Natural killer cell (primary cell): Measurements from ENCODE around the gene NCDN. TPM values are rescaled to one million over a fixed set of nuclear protein-coding genes. Genes with fewer than 3 reads are reported as not detected.

Experiments used
- ATAC-seq, 3 donors: fragments of 150-1000 bp in 2 of 3; fragments of 200-7000 bp in 1 of 3; cut with Tn5 transposase; 1 replicate in 1 of 3; 2 replicates in 2 of 3; pipeline ENCODE4 v1.10.0; 2021; ENCODE audit warnings: mild to moderate bottlenecking in 2 of 3, moderate library complexity in 2 of 3
- DNase-seq, 2 donors: peaks; one replicate each; pipeline versions ENCODE4 v3.0.0 to v3.0.0-alpha.2; 2013 to 2021; ENCODE audit warnings: mixed read lengths in 1 of 2
- H3K27ac ChIP-seq: one replicate; pipeline ENCODE4 v1.5.1; 2013; ENCODE audit warnings: mild to moderate bottlenecking, low read length
- H3K27me3 ChIP-seq: one replicate; pipeline ENCODE4 v1.6.1; 2013; ENCODE audit warnings: low read length; ENCODE audit not compliant: control insufficient read depth, insufficient read depth
- H3K36me3 ChIP-seq: one replicate; pipeline ENCODE4 v1.6.1; 2013; ENCODE audit warnings: low read length; ENCODE audit not compliant: control insufficient read depth, insufficient read depth
- H3K4me1 ChIP-seq: one replicate; pipeline ENCODE4 v1.6.1; 2013; ENCODE audit warnings: low read length; ENCODE audit not compliant: control insufficient read depth, insufficient read depth
- H3K4me3 ChIP-seq: one replicate; pipeline ENCODE4 v1.5.1; 2013; ENCODE audit warnings: low read length
- H3K9me3 ChIP-seq: one replicate; pipeline ENCODE4 v1.6.1; 2013; ENCODE audit warnings: low read length; ENCODE audit not compliant: control insufficient read depth, insufficient read depth
- H3K27ac Mint-ChIP-seq, 2 donors: one replicate each; pipeline ENCODE4 v1.8.0; 2022; ENCODE audit warnings: mild to moderate bottlenecking in 2 of 2, mixed read lengths in 2 of 2, moderate library complexity in 1 of 2
- H3K27me3 Mint-ChIP-seq, 2 donors: one replicate each; pipeline ENCODE4 v1.8.0; 2022; ENCODE audit warnings: low read depth in 2 of 2, mixed read lengths in 2 of 2
- H3K36me3 Mint-ChIP-seq: one replicate; pipeline ENCODE4 v1.8.0; 2022; ENCODE audit warnings: mixed read lengths
- H3K4me1 Mint-ChIP-seq, 2 donors: one replicate each; pipeline ENCODE4 v1.8.0; 2022; ENCODE audit warnings: mixed read lengths in 2 of 2
- H3K4me3 Mint-ChIP-seq: one replicate; pipeline ENCODE4 v1.8.0; 2022; ENCODE audit warnings: mild to moderate bottlenecking, moderate library complexity, mixed read lengths
- H3K9me3 Mint-ChIP-seq, 2 donors: one replicate each; pipeline ENCODE4 v1.8.0; 2022; ENCODE audit warnings: mixed read lengths in 2 of 2
- WGBS: methylation state at CpG from one replicate; pipeline ENCODE4 v1.1.7; 2013; ENCODE audit warnings: missing lambda C conversion rate; ENCODE audit not compliant: insufficient coverage; 5-methylcytosine and 5-hydroxymethylcytosine counted together
- intact Hi-C: fragments of 100-400 bp; cut with micrococcal nuclease; formaldehyde crosslinking; loops from one replicate; pipeline ENCODE4 v1.14.2; 2022
- total RNA-seq, 4 donors: library from RNA; stranded (reverse); fragments of 120-200 nt in 1 of 4; gene quantifications; one replicate each; pipeline versions ENCODE4 v1.2.3 to v1.2.4, GENCODE V29; 2013 to 2022
- TF ChIP-seq, protein P1 (sequence below): fragments of 200-600 bp; IDR thresholded peaks from one replicate; pipeline ENCODE4 v1.8.0; 2022; ENCODE audit warnings: antibody characterized with exemption

NCDN gene
- total RNA-seq, 3 donors from 2014 or later (not counting 1 experiment from before 2014, with no cell fraction given), result 7.9 to 10.7 (median 9.9) TPM

GRCh38 chr1:35569936-35570335, 12.3 kb downstream of the NCDN start:
- DNase-seq (no peak), ATAC-seq (no peak)
- H3K4me3 Mint-ChIP-seq, result peak overlapping the region; percentile 49
- Histone ChIP-seq H3K36me3 (no peaks in the 10 kb centered on the region), H3K27me3 (no peaks in the 10 kb centered on the region), H3K4me1 (peaks cover 16% of the 10 kb centered on the region), H3K9me3 (no peaks in the 10 kb centered on the region), H3K4me3 (no peak overlapping the region), H3K27ac (no peak overlapping the region)
- TF ChIP-seq, protein P1, sequence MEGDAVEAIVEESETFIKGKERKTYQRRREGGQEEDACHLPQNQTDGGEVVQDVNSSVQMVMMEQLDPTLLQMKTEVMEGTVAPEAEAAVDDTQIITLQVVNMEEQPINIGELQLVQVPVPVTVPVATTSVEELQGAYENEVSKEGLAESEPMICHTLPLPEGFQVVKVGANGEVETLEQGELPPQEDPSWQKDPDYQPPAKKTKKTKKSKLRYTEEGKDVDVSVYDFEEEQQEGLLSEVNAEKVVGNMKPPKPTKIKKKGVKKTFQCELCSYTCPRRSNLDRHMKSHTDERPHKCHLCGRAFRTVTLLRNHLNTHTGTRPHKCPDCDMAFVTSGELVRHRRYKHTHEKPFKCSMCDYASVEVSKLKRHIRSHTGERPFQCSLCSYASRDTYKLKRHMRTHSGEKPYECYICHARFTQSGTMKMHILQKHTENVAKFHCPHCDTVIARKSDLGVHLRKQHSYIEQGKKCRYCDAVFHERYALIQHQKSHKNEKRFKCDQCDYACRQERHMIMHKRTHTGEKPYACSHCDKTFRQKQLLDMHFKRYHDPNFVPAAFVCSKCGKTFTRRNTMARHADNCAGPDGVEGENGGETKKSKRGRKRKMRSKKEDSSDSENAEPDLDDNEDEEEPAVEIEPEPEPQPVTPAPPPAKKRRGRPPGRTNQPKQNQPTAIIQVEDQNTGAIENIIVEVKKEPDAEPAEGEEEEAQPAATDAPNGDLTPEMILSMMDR, result no peak
- 78% methylated on average over 1 of the region's 1 CpG for WGBS
- H3K9me3 Mint-ChIP-seq, result no peaks in the 10 kb centered on the region
- H3K4me1 Mint-ChIP-seq, result peaks cover 27 to 52% of the 10 kb centered on the region in 2 donors
- H3K27me3 Mint-ChIP-seq, result no peaks in the 10 kb centered on the region
- intact Hi-C loops, result loop anchor here (1.0 to 5.0 kb wide), 3 partner anchors 72 to 157 kb away; partner anchors contain the start of gene PSMB2
- H3K27ac Mint-ChIP-seq, result no peak overlapping the region
- no peaks in the 10 kb centered on the region for H3K36me3 Mint-ChIP-seq

DNA sequence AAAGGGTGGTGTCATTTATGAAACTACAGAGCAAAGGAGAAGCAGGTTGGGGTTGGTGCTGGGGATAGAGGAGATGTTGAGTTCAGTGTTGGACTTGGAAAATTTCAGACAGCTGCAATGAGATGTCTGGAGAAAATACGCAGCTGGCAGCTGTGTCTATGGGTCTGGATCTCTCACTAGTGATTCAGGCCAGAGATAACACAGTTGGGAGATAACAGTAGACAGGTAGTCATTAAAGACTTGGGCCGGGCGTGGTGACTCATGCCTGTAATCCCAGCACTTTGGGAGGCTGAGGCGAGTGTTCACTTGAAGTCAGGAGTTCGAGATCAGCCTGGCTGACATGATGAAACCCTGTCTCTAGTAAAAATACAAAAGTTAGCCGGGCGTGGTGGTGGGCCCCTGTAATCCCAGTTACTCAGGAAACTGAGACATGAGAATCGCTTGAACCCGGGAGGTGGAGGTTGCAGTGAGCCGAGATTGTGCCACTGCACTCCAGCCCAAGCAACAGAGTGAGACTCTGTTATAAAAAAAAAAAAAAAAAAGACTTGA, 13.1 kb downstream of the NCDN start:
- no peaks in the 10 kb centered on the region for H3K27me3 Mint-ChIP-seq
- Histone ChIP-seq H3K4me1 (peaks cover 17% of the 10 kb centered on the region), H3K4me3 (no peak overlapping the region), H3K27me3 (no peaks in the 10 kb centered on the region), H3K9me3 (no peaks in the 10 kb centered on the region), H3K36me3 (no peaks in the 10 kb centered on the region), H3K27ac (no peak overlapping the region)
- H3K4me3 Mint-ChIP-seq, result no peak overlapping the region
- intact Hi-C loops, result no loop called here
- peaks cover 33 to 59% of the 10 kb centered on the region in 2 donors for H3K4me1 Mint-ChIP-seq
- ATAC-seq (no peak), DNase-seq (no peak)
- TF ChIP-seq, protein P1, result no peak
- 94% methylated on average over 10 of the region's 10 CpGs for WGBS
- H3K27ac Mint-ChIP-seq, result no peak overlapping the region
- no peaks in the 10 kb centered on the region for H3K9me3 Mint-ChIP-seq
- no peaks in the 10 kb centered on the region for H3K36me3 Mint-ChIP-seq

DNA sequence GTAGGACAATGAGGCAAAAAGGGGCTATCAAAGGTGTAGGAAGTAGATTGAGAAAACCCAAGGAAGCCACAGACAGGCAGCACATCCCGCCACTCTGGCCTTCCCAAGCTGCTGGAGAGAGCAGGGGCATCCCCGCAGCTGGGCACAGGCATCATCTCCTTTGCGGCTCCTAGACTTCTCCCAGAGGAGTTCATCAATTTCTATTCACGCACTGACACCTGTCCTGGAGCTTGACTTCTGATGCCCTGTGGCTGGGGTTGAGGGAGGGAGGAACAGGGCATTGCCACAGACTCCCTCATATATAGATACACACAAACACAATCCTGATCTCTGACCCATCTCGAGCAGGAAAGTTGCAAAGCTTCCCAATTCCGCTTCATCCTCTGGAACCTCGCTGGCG, 13.7 kb downstream of the NCDN start:
- Mint-ChIP-seq H3K36me3 (no peaks in the 10 kb centered on the region), H3K4me1 (peaks cover 39 to 65% of the 10 kb centered on the region in 2 donors), H3K9me3 (no peaks in the 10 kb centered on the region), H3K4me3 (no peak overlapping the region), H3K27me3 (no peaks in the 10 kb centered on the region), H3K27ac (peak overlapping the region in 1 of 2 donors; percentile 16)
- intact Hi-C loops, result no loop called here
- WGBS, result 95% methylated on average over 7 of the region's 8 CpGs
- TF ChIP-seq, protein P1, result no peak
- Histone ChIP-seq H3K4me1 (peaks cover 23% of the 10 kb centered on the region), H3K36me3 (no peaks in the 10 kb centered on the region), H3K27me3 (no peaks in the 10 kb centered on the region), H3K9me3 (no peaks in the 10 kb centered on the region), H3K4me3 (no peak overlapping the region), H3K27ac (no peak overlapping the region)
- ATAC-seq (no peak), DNase-seq (no peak)

DNA sequence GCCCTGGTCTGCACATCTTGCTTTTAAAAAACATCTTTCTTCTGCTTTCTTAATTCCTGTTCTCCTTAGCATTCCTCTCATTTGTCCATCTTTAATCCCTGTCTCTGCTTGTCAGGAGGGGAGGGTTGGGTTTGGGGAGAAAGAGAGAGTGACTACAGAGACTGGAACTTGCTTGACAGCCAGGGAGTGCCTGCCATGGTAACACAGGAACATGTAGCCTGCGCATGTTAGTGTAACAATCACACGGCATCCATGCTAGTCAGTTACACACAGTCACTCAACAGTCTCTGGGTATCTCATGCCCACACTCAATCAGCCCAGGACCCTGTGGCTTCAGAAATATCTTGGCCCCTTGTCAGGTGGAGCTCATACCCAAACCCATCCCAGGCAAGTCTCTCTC, 14.7 kb downstream of the NCDN start:
- Histone ChIP-seq H3K9me3 (no peaks in the 10 kb centered on the region), H3K27ac (no peak overlapping the region), H3K4me3 (no peak overlapping the region), H3K4me1 (peaks cover 27% of the 10 kb centered on the region), H3K36me3 (no peaks in the 10 kb centered on the region), H3K27me3 (no peaks in the 10 kb centered on the region)
- Mint-ChIP-seq H3K36me3 (no peaks in the 10 kb centered on the region), H3K27ac (peak overlapping the region in 1 of 2 donors; percentile 16), H3K27me3 (no peaks in the 10 kb centered on the region), H3K9me3 (no peaks in the 10 kb centered on the region), H3K4me3 (peak overlapping the region; percentile 68), H3K4me1 (peaks cover 45 to 65% of the 10 kb centered on the region in 2 donors)
- 94% methylated on average over 2 of the region's 2 CpGs for WGBS
- ATAC-seq (no peak), DNase-seq (no peak)
- intact Hi-C loops, result no loop called here
- TF ChIP-seq, protein P1, result no peak
